GM23248 (cell line): ENCODE data around the gene IL36B.

Experiments used
- EZH2 ChIP-seq: fragments of 200-600 bp; sonication (generic); IDR thresholded peaks from 2 replicates; pipeline ENCODE4 v1.6.1; 2018; ENCODE audit warnings: antibody characterized with exemption, mild to moderate bottlenecking; ENCODE audit not compliant: insufficient read depth, poor library complexity, severe bottlenecking
- EZH2phosphoT487 ChIP-seq: fragments of 200-600 bp; sonication (generic); IDR thresholded peaks from 2 replicates; pipeline ENCODE4 v1.6.1; 2018; ENCODE audit warnings: antibody characterized with exemption, moderate library complexity, mild to moderate bottlenecking, low read depth; ENCODE audit not compliant: insufficient read depth

DNA sequence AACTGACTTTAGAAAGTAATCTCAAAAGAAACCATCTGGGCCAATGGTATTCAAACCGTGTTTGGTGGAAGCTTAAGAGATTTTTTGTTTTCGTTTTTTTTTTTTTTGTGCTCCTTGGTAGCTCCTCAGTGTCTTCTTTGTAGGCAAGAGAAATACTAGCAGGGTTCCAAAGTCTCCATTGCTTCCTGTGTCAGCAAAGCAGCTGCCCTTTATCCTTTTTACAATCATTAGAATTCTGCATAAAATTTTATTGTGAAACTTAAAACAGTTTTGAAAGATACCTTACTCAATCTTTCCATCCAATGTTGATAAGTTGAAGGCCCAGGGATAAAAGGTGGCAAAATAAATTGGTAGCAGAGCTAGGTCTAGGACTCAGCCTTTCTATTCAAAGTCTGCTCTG, 15.6 kb upstream of the IL36B start:
- TF ChIP-seq EZH2 (no peak), EZH2phosphoT487 (no peak)
